Left ventricle myocardium inferior (tissue), 1 donor: Measurements from ENCODE around the gene TJP3. TPM values are rescaled to one million over a fixed set of nuclear protein-coding genes. Genes with fewer than 3 reads are reported as not detected.

Experiments used
- DNase-seq: peaks from one replicate; pipeline ENCODE4 v3.0.0-alpha.2; 2020
- H3K27ac ChIP-seq: fragments of 200-600 bp; replicated peaks from 2 replicates; pipeline ENCODE4 v1.8.0; 2021
- H3K27me3 ChIP-seq: fragments of 200-600 bp; 2 replicates; pipeline ENCODE4 v1.8.0; 2021; ENCODE audit warnings: low read depth
- H3K36me3 ChIP-seq: fragments of 200-600 bp; 2 replicates; pipeline ENCODE4 v1.8.0; 2021
- H3K4me1 ChIP-seq: fragments of 200-600 bp; 2 replicates; pipeline ENCODE4 v1.8.0; 2021
- H3K4me3 ChIP-seq: fragments of 200-600 bp; 2 replicates; pipeline ENCODE4 v1.8.0; 2021; ENCODE audit warnings: mild to moderate bottlenecking, moderate library complexity
- H3K9me3 ChIP-seq: fragments of 200-600 bp; replicated peaks from 2 replicates; pipeline ENCODE4 v1.8.0; 2021
- CTCF ChIP-seq: fragments of 200-600 bp; IDR thresholded peaks from 2 replicates; pipeline ENCODE4 v1.8.0; 2021; ENCODE audit warnings: antibody characterized with exemption, mild to moderate bottlenecking, borderline replicate concordance
- intact Hi-C: fragments of 100-400 bp; cut with micrococcal nuclease; formaldehyde crosslinking; loops from one replicate; pipeline ENCODE4 v1.11.0; 2022
- total RNA-seq: library from RNA; stranded (reverse); fragmentation: NEBNext Ultra II Directional; extraction: Animal tissue kit (Norgen Biotek cat#: 25700); gene quantifications from one replicate; pipeline ENCODE4 v1.2.1, GENCODE V29; 2021
- donor health status: DM: no; HTN: yes; CAD: no; lungs with severe emphysema.

The TJP3 gene
- total RNA-seq, 1 donor from 2014 or later: not detected

GRCh38 chr19:3782903-3783302 is 74.7 kb downstream of the TJP3 start:
- no peak overlapping the region for H3K4me3 ChIP-seq
- H3K27me3 ChIP-seq: peaks cover 65% of the 10 kb centered on the region
- no peaks in the 10 kb centered on the region for H3K36me3 ChIP-seq
- H3K4me1 ChIP-seq: peaks cover 8% of the 10 kb centered on the region
- H3K27ac ChIP-seq: no peak overlapping the region
- no peak for DNase-seq
- TF ChIP-seq CTCF: no peak
- intact Hi-C loops: no loop called here
- H3K9me3 ChIP-seq: peaks cover 25% of the 10 kb centered on the region

GRCh38 chr19:3783660-3784584 is 75.7 kb downstream of the TJP3 start:
- H3K9me3 ChIP-seq: peaks cover 25% of the 10 kb centered on the region
- intact Hi-C loops: no loop called here
- peak; percentile 49 for TF ChIP-seq CTCF
- H3K27me3 ChIP-seq: peaks cover 69% of the 10 kb centered on the region
- no peak overlapping the region for H3K4me3 ChIP-seq
- H3K36me3 ChIP-seq: no peaks in the 10 kb centered on the region
- peaks cover 8% of the 10 kb centered on the region for H3K4me1 ChIP-seq
- no peak for DNase-seq
- H3K27ac ChIP-seq: no peak overlapping the region

- no peak for TF ChIP-seq CTCF
- intact Hi-C loops: no loop called here
- H3K27me3 ChIP-seq: peaks cover 75% of the 10 kb centered on the region
These were observed 76.6 kb downstream of the TJP3 start for GRCh38 chr19:3784607-3785450.

GRCh38 chr19:3785451-3785937 is 77.3 kb downstream of the TJP3 start:
- Histone ChIP-seq H3K27ac (no peak overlapping the region), H3K36me3 (no peaks in the 10 kb centered on the region), H3K9me3 (peaks cover 25% of the 10 kb centered on the region), H3K4me3 (peak overlapping the region; percentile 55), H3K4me1 (peaks cover 8% of the 10 kb centered on the region), H3K27me3 (peaks cover 81% of the 10 kb centered on the region)
- intact Hi-C loops: no loop called here
- TF ChIP-seq CTCF: no peak
- DNase-seq: no peak

More at GRCh38 chr19:3784607-3785450, 76.6 kb downstream of the TJP3 start:
- Histone ChIP-seq H3K4me1 (peaks cover 8% of the 10 kb centered on the region), H3K9me3 (peaks cover 25% of the 10 kb centered on the region), H3K36me3 (no peaks in the 10 kb centered on the region), H3K27ac (no peak overlapping the region), H3K4me3 (peak overlapping the region; percentile 55)
- DNase-seq: no peak
